Activated CD4-positive, alpha-beta memory T cell treated with anti-CD3 and anti-CD28 coated beads for 36 hours (primary cell): ENCODE results near the gene KCTD14. TPM values are rescaled to one million over a fixed set of nuclear protein-coding genes. Genes with fewer than 3 reads are reported as not detected.
"Not testable (repeated sequence)": the region's sequence is repeated elsewhere in the genome, so short reads cannot be mapped to it uniquely, and the experiment has no call there.

Source experiments
- CTCF ChIA-PET: fragments of 350-600 bp; sonication (Branson Sonifier 250); formaldehyde crosslinking; loops from one replicate; lab custom pipeline; 2021; ENCODE audit warnings: antibody characterized with exemption, inconsistent platforms; lab: Charles Lee
- POLR2A ChIA-PET: fragments of 350-600 bp; sonication (Branson Sonifier 250); formaldehyde crosslinking; loops from one replicate; lab custom pipeline; 2021; ENCODE audit warnings: antibody characterized with exemption; lab: Charles Lee
- DNase-seq: peaks from one replicate; pipeline ENCODE4 v3.0.0-alpha.2; 2020
- H3K27ac Mint-ChIP-seq: one replicate; pipeline ENCODE4 v1.8.0; 2021; ENCODE audit warnings: mixed read lengths
- H3K27me3 Mint-ChIP-seq: one replicate; pipeline ENCODE4 v1.8.0; 2021; ENCODE audit warnings: mixed read lengths
- H3K36me3 Mint-ChIP-seq: one replicate; pipeline ENCODE4 v1.8.0; 2021; ENCODE audit warnings: mixed read lengths
- H3K4me1 Mint-ChIP-seq: one replicate; pipeline ENCODE4 v1.8.0; 2021; ENCODE audit warnings: low read depth, mixed read lengths
- H3K4me3 Mint-ChIP-seq: one replicate; pipeline ENCODE4 v1.8.0; 2021; ENCODE audit warnings: mild to moderate bottlenecking, mixed read lengths
- H3K9me3 Mint-ChIP-seq: one replicate; pipeline ENCODE4 v1.8.0; 2021; ENCODE audit warnings: mixed read lengths
- intact Hi-C: fragments of 100-400 bp; cut with micrococcal nuclease; formaldehyde crosslinking; loops from one replicate; pipeline ENCODE4 v1.15.1; 2023
- total RNA-seq, 2 experiments: library from RNA; stranded (reverse); gene quantifications; one replicate each; pipeline ENCODE4 v1.2.3, GENCODE V29; 2021

Gene KCTD14
- total RNA-seq, 2 experiments from 2014 or later = 0.17 TPM; not detected in 1

DNA sequence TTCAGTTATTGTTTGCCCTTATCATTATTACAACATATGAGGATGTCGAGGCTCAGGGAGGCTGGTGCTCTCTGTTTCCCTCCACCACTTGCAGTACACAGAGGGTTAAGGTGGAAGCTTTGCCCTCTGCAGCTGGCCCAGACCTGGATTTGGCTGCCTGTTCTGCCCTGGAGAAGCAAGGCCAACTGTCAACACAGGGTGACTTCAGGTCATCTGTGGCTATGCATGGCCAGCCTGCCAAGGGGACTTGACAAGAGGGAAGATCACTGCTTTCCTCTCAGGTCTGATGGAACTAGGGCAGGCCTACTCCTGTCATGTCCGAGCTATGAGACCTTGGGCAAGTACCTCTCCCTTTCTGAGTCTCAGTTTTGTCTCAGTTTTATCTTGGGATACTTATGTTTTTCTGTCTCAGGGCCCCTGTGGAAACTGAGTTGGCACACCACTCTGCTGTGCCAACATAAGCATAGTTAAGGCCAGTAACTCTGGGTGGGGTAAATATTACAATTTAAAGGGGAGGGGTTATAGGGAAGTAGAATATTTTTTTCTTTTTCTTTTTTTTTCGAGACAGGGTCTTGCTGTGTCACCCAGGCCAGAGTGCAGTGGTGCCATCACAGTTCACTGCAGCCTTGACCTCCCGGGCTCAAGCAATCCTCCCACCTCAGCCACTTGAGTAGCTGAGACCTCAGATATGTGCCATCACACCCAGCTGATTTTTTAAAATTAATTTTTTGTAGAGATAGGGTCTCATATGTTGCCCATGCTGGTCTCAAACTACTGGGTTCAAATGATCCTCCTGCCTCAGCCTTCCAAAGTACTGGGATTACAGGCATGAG lies 38.2 kb upstream of the KCTD14 start:
- Mint-ChIP-seq H3K36me3 (no peaks in the 10 kb centered on the region), H3K4me1 (no peaks in the 10 kb centered on the region), H3K27me3 (no peaks in the 10 kb centered on the region), H3K27ac (no peak overlapping the region), H3K9me3 (no peaks in the 10 kb centered on the region), H3K4me3 (no peak overlapping the region)
- intact Hi-C loops = no loop called here
- CTCF ChIA-PET = no interaction called here
- POLR2A ChIA-PET = no interaction called here
- DNase-seq = no peak

DNA sequence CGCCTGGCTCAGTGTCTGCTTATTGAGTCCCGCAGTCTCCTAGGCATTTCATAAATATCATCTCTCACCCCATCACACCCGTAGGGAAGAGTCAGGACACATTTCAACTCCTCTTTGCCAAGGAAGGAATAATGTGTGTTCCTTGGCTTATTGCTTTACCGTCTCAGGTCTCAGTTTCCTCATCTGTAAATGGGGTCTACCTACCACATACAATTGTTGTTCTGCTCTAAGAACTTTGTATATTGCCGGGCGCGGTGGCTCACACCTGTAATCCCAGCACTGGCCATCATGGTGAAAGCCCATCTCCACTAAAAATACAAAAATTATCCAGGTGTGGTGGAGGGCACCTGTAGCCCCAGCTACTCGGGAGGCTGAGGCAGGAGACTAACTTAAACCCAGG lies 37.5 kb upstream of the KCTD14 start:
- DNase-seq = no peak
- Mint-ChIP-seq H3K9me3 (no peaks in the 10 kb centered on the region), H3K27me3 (no peaks in the 10 kb centered on the region), H3K4me3 (no peak overlapping the region), H3K27ac (no peak overlapping the region), H3K36me3 (no peaks in the 10 kb centered on the region), H3K4me1 (no peaks in the 10 kb centered on the region)
- intact Hi-C loops = no loop called here
- POLR2A ChIA-PET = no interaction called here
- CTCF ChIA-PET = no interaction called here

DNA sequence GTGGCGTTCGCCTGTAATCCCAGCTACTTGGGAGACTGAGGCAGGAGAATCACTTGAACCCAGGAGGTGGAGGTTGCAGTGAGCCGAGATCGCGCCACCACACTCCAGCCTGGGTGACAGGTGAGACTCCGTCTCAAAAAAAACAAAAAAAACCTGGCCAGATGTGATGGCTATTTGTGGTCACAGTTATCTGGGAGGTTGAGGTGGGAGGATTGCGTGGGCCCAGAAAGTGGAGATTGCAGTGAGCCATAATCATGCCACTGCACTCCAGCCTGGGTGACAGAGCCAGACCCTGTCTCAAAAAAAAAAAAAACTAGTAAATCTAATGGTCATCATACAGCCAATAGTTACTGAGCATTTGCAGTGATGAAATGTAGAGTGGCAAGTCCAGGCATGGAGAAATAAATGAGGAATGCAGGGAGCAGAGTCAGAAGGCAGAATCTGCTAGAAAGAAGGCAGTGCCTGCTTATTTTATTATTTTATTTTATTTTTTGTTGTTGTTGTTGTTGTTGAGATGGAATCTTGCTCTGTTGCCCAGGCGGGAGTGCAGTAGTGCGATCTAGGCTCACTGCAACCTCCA lies 36.8 kb upstream of the KCTD14 start:
- H3K4me3 Mint-ChIP-seq, H3K36me3 Mint-ChIP-seq, intact Hi-C loops, H3K9me3 Mint-ChIP-seq, H3K27me3 Mint-ChIP-seq, POLR2A ChIA-PET, DNase-seq, H3K27ac Mint-ChIP-seq, H3K4me1 Mint-ChIP-seq: not testable (repeated sequence)
- CTCF ChIA-PET = interaction anchor here (1.0 kb wide), 1 partner anchor 14 kb away, joined by 3 read pairs; no protein-coding TSS in a partner anchor

DNA sequence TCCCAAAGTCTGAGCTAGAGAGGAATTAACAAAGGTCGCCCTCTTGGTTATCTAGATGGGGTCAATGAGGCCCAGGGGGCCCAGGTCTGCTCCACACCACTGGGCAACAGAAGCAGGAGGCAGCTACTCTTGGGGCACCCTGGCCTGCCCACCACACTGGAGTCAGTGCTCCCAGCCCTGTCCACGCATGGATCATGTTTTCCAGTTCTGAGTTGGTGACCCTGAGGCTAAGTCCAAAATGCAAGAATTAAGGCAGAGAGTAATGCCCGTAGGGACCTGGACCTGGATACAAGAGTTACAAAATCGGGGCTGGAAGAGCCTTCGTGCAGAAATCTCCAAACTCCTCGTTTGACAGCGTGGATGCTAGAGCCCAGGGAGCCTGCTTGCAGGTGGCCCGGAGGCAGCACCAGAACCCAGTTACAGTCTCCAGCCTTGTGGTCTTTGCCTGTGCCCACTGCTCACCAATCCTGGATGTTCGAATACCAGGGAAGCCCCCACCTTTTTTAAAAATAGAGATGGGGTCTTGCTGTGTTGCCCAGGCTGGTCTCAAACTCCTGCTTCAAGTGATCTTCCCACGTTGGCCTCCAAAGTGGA lies 34.5 kb upstream of the KCTD14 start:
- no peaks in the 10 kb centered on the region for H3K9me3 Mint-ChIP-seq
- intact Hi-C loops = no loop called here

DNA sequence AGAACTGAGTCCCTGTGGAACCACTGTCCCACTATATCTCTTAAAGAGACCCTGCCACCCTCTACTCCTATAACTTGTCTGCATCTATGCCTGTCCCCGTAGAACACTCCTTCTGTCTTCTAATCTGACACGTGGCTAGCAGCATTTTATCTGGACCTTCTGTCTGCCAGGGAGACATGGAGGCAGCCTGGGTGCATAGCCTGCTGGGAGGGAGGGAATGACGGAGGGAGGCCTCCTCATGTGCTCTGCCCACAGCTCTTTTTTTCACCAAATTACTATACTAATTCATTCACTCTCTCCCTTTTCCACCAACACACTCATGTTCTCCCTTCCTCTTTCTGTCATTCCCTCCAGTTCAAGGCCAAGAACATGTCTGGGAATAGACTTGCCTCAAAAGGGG lies 33.0 kb upstream of the KCTD14 start:
- intact Hi-C loops = no loop called here
- H3K36me3 Mint-ChIP-seq = no peaks in the 10 kb centered on the region
- no peak overlapping the region for H3K4me3 Mint-ChIP-seq
- ChIA-PET POLR2A (no interaction called here), CTCF (interaction anchor here (3.1 kb wide), 1 partner anchor 10 kb away, joined by 15 read pairs; no protein-coding TSS in a partner anchor)
- H3K4me1 Mint-ChIP-seq = peaks cover under 1% of the 10 kb centered on the region
- no peaks in the 10 kb centered on the region for H3K9me3 Mint-ChIP-seq
- H3K27me3 Mint-ChIP-seq = no peaks in the 10 kb centered on the region
- DNase-seq = no peak
- no peak overlapping the region for H3K27ac Mint-ChIP-seq

More for the DNA sequence above, 34.5 kb upstream of the KCTD14 start:
- Mint-ChIP-seq H3K4me3 (no peak overlapping the region), H3K27ac (no peak overlapping the region), H3K4me1 (no peaks in the 10 kb centered on the region), H3K36me3 (no peaks in the 10 kb centered on the region), H3K27me3 (no peaks in the 10 kb centered on the region)
- no peak for DNase-seq
- ChIA-PET POLR2A (interaction anchor here (0.9 kb wide), 1 partner anchor 12 kb away, joined by 3 read pairs; no protein-coding TSS in a partner anchor), CTCF (no interaction called here)

DNA sequence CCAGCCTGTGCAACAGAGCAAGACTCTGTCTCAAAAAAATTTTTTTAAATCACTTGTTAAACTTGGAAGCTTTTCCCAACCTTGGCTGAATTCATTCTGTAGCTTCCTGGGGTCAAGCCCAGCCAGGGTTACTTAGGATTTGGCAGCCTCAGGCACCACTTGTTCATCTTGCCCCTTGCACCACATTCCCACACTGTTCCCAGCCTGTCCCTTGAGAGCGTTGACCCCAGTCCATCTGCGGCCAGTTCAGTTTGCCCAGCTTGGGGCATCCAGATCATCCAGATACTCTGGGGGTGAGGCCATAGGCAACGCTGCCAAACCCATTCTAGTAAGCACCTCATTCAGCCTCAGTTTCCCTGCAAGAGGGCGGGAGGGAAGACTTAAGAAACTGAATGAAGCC lies 31.9 kb upstream of the KCTD14 start:
- H3K9me3 Mint-ChIP-seq = no peaks in the 10 kb centered on the region
- no peaks in the 10 kb centered on the region for H3K36me3 Mint-ChIP-seq
- H3K4me1 Mint-ChIP-seq = peaks cover 4% of the 10 kb centered on the region

DNA sequence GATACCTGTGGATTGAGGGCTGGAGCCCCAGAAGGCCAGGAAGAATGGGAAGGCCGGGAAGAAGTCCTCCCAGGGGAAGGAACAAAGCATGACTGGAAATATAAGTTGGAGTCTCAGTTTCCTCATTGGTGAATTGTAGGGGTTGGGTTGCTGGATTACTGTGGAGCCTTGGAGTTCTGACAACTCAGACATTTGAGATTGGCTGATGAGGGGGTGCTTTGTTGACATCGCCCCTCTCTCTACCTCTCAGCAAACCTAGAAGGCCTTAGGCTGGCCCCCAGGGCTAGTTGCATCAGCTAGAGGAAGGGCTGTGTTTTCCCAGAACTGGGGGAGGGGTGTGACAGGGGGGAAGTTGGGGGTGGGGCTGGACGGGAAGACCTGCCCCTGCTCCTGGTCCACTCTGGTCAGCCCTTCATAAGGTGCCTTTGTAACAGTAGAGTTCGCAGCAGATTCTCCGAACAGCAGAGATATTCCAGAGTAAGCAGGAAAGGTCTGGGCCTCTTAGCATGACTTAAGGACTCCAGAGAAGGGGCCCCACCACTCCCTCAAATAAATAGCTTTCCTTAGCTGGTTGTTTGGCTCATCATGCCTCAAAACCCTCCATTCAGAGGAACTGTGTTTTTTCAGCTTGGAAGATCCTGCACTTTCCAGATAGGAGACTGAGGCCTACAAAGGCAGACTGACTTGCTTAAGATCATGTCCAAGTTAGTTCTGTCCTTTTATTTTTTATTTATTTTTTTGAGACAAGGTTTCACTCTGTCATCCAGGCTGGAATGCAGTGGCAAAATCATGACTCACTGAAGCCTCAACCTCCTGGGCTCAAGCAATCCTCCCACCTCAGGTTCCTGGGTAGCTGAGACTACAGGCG lies 28.1 kb upstream of the KCTD14 start:
- no peaks in the 10 kb centered on the region for H3K27me3 Mint-ChIP-seq
- no peaks in the 10 kb centered on the region for H3K9me3 Mint-ChIP-seq
- DNase-seq = no peak
- ChIA-PET POLR2A (no interaction called here), CTCF (no interaction called here)
- peaks cover 7% of the 10 kb centered on the region for H3K4me1 Mint-ChIP-seq
- H3K4me3 Mint-ChIP-seq = no peak overlapping the region
- no peaks in the 10 kb centered on the region for H3K36me3 Mint-ChIP-seq
- intact Hi-C loops = no loop called here
- H3K27ac Mint-ChIP-seq = no peak overlapping the region

More for the DNA sequence above, 31.9 kb upstream of the KCTD14 start:
- no peak overlapping the region for H3K27ac Mint-ChIP-seq
- intact Hi-C loops = no loop called here
- CTCF ChIA-PET = interaction anchor here (1.2 to 3.1 kb wide), 2 partner anchors 9 to 11 kb away, joined by 4 to 15 read pairs; no protein-coding TSS in a partner anchor
- no peak for DNase-seq
- no peak overlapping the region for H3K4me3 Mint-ChIP-seq
- POLR2A ChIA-PET = no interaction called here
- no peaks in the 10 kb centered on the region for H3K27me3 Mint-ChIP-seq

DNA sequence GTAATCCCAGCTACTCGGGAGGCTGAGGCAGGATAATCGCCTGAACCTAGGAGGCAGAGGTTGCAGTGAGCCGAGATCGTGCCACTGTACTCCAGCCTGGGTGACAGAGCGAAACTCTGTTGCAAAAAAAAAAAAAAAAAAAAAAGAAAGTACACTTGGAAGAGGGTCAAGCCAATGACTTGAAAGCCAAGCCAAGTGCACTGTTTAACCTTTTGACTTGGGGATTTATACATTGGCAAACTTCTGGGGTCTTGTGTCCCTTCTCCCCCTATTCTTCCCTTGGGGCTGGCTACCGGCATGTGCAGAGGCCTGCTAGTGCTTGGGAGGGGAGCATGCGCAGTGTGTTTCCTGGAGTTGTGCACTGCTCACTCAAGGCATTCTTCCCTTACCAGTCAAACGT lies 26.3 kb upstream of the KCTD14 start:
- intact Hi-C loops = no loop called here
- H3K36me3 Mint-ChIP-seq = no peaks in the 10 kb centered on the region
- POLR2A ChIA-PET = no interaction called here

DNA sequence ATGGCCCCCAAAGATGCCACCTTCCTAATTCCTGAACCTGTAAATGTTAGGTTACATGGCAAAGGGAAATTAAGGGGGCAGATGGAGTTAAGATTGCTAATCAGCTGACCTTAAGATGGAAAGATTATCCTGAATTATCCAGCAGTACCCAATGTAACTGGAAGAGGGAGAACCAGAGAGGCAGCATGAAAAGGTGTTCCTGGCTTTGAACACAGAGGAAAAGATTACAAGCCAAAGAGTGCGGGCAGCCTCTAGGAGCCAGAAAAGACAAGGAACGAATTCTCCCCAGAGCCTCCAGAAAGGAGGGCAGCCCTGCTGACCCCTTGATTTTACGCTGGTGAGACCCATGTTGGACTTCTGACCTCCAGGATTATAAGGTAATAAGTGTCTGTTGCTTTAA lies 25.5 kb upstream of the KCTD14 start:
- POLR2A ChIA-PET = no interaction called here
- DNase-seq = no peak
- no peaks in the 10 kb centered on the region for H3K9me3 Mint-ChIP-seq
- no peaks in the 10 kb centered on the region for H3K36me3 Mint-ChIP-seq
- H3K27ac Mint-ChIP-seq = no peak overlapping the region
- H3K4me3 Mint-ChIP-seq = no peak overlapping the region
- CTCF ChIA-PET = interaction anchor here (0.9 kb wide), 1 partner anchor 272 kb away, joined by 3 read pairs; no protein-coding TSS in a partner anchor
- intact Hi-C loops = no loop called here
- no peaks in the 10 kb centered on the region for H3K27me3 Mint-ChIP-seq
- peaks cover 13% of the 10 kb centered on the region for H3K4me1 Mint-ChIP-seq

More for the DNA sequence above, 26.3 kb upstream of the KCTD14 start:
- Mint-ChIP-seq H3K4me3 (no peak overlapping the region), H3K27ac (no peak overlapping the region), H3K27me3 (no peaks in the 10 kb centered on the region), H3K9me3 (no peaks in the 10 kb centered on the region), H3K4me1 (peaks cover 13% of the 10 kb centered on the region)
- DNase-seq = no peak
- CTCF ChIA-PET = interaction anchor here (1.2 kb wide), 1 partner anchor 50 kb away, joined by 4 read pairs; no protein-coding TSS in a partner anchor

DNA sequence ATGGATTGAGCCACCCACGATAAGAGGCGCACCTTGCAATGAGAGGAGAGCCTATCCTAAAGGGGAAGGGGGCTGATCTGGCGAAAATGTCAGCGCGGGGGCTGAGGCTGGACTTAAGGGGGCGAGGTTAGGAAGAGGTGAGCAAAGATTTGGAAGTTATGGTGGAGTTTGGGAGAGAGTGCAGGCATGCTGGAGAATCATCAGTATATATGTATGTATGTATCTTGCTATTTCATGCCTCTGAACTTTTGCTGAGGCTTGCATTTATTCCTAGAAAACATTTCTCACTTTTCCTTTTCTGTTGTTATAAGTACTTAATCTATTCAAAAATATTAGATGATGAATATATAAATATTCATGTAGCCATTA lies 23.4 kb upstream of the KCTD14 start:
- CTCF ChIA-PET = interaction anchor here (0.6 to 3.8 kb wide), 23 partner anchors 9 to 366 kb away, joined by 3 to 24 read pairs (median 4); partner anchors contain the start of genes INTS4, KCTD21, NDUFC2 and THRSP
- H3K4me3 Mint-ChIP-seq = no peak overlapping the region
- H3K27me3 Mint-ChIP-seq = no peaks in the 10 kb centered on the region
- H3K36me3 Mint-ChIP-seq = no peaks in the 10 kb centered on the region
- peaks cover 13% of the 10 kb centered on the region for H3K4me1 Mint-ChIP-seq
- no peak overlapping the region for H3K27ac Mint-ChIP-seq
- H3K9me3 Mint-ChIP-seq = no peaks in the 10 kb centered on the region
- POLR2A ChIA-PET = no interaction called here
- intact Hi-C loops = loop anchor here (1.0 kb wide), 1 partner anchor 226 kb away; the partner anchor contains the start of gene RSF1
- DNase-seq = no peak

DNA sequence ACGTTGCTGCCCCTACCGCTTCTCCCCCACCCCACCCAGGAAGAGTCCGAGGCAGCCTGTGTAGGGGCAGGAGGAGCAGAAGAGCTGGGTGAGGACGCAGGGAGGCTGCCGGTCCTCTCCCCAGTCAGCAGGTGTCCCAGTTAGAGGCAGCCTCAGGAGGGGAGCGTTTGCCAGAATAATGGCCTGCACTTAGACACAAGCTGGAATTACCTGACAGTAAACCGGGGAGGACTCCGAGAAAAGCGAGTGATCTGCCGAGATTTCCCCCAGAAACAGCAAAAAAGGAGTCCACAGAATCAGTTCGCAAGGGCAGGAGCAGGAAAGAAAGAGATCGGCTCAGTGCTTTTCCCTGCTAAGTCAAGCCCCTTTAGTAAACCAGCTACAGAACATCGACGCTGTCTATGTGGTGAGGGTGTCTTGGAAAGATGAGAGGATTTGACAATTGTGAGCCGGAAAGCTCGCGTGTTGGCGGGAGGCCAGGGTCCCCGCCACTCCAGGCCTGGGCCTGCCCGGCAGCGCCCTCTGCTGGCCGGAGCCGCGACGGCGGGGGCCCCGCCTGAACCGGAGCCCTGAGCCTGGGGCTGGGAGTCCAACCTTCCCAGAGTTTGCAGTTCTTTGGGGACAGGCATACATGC lies 22.9 kb upstream of the KCTD14 start:
- CTCF ChIA-PET = interaction anchor here (0.7 to 3.8 kb wide), 26 partner anchors 9 to 365 kb away, joined by 3 to 24 read pairs (median 4); partner anchors contain the start of genes ALG8, INTS4, KCTD21 and NDUFC2

More for the DNA sequence above, 22.9 kb upstream of the KCTD14 start:
- H3K27me3 Mint-ChIP-seq = no peaks in the 10 kb centered on the region
- H3K36me3 Mint-ChIP-seq = no peaks in the 10 kb centered on the region
- no peaks in the 10 kb centered on the region for H3K9me3 Mint-ChIP-seq
- H3K4me1 Mint-ChIP-seq = peaks cover 12% of the 10 kb centered on the region
- DNase-seq = peak; percentile 82
- POLR2A ChIA-PET = interaction anchor here (0.6 kb wide), 1 partner anchor 11 kb away, joined by 3 read pairs; no protein-coding TSS in a partner anchor
- peak overlapping the region; percentile 26 for H3K4me3 Mint-ChIP-seq
- intact Hi-C loops = loop anchor here (1.0 kb wide), 1 partner anchor 226 kb away; the partner anchor contains the start of gene RSF1
- H3K27ac Mint-ChIP-seq = no peak overlapping the region
